CD8-positive, alpha-beta memory T cell (primary cell): ENCODE data around the gene FARS2. TPM values are rescaled to one million over a fixed set of nuclear protein-coding genes. Genes with fewer than 3 reads are reported as not detected.

Source experiments
- CTCF ChIA-PET: fragments of 350-600 bp; sonication (Branson Sonifier 250); formaldehyde crosslinking; loops from one replicate; lab custom pipeline; 2021; ENCODE audit warnings: antibody characterized with exemption; lab: Charles Lee
- POLR2A ChIA-PET: fragments of 350-600 bp; sonication (Branson Sonifier 250); formaldehyde crosslinking; loops from one replicate; lab custom pipeline; 2021; ENCODE audit warnings: antibody characterized with exemption; lab: Charles Lee
- DNase-seq, 5 donors: peaks; one replicate each; pipeline versions ENCODE4 v3.0.0 to v3.0.0-alpha.2; 2020 to 2022; ENCODE audit warnings: mixed read lengths in 1 of 5
- H3K27ac ChIP-seq: one replicate; pipeline ENCODE4 v1.7.0; 2013; ENCODE audit warnings: low read depth, mild to moderate bottlenecking, low read length, moderate library complexity
- H3K27me3 ChIP-seq: 2 replicates; pipeline ENCODE4 v1.7.0; 2013; ENCODE audit warnings: low read length, mild to moderate bottlenecking; ENCODE audit not compliant: insufficient read depth, poor library complexity, severe bottlenecking
- H3K36me3 ChIP-seq: 2 replicates; pipeline ENCODE4 v1.7.0; 2013; ENCODE audit warnings: mild to moderate bottlenecking, low read length, moderate library complexity; ENCODE audit not compliant: insufficient read depth
- H3K4me1 ChIP-seq: 2 replicates; pipeline ENCODE4 v1.7.0; 2013; ENCODE audit warnings: mild to moderate bottlenecking, low read length, moderate library complexity; ENCODE audit not compliant: insufficient read depth
- H3K4me3 ChIP-seq: 2 replicates; pipeline ENCODE4 v1.7.0; 2013; ENCODE audit warnings: mild to moderate bottlenecking, low read length
- H3K9me3 ChIP-seq: 2 replicates; pipeline ENCODE4 v1.7.0; 2013; ENCODE audit warnings: mild to moderate bottlenecking, low read length
- H3K27ac Mint-ChIP-seq, 8 donors: one replicate each; pipeline ENCODE4 v1.8.0; 2020 to 2021; ENCODE audit warnings: mixed read lengths in 8 of 8, mild to moderate bottlenecking in 6 of 8, inconsistent platforms in 3 of 8, moderate library complexity in 3 of 8
- H3K27me3 Mint-ChIP-seq, 2 donors: one replicate each; pipeline ENCODE4 v1.8.0; 2020 to 2021; ENCODE audit warnings: mixed read lengths in 2 of 2, mild to moderate bottlenecking in 1 of 2, moderate library complexity in 1 of 2
- H3K36me3 Mint-ChIP-seq, 3 donors: one replicate each; pipeline ENCODE4 v1.8.0; 2020 to 2021; ENCODE audit warnings: mixed read lengths in 3 of 3, inconsistent platforms in 1 of 3, mild to moderate bottlenecking in 1 of 3
- H3K4me1 Mint-ChIP-seq, 3 donors: one replicate each; pipeline ENCODE4 v1.8.0; 2020 to 2021; ENCODE audit warnings: mixed read lengths in 3 of 3, inconsistent platforms in 1 of 3, mild to moderate bottlenecking in 1 of 3
- H3K4me3 Mint-ChIP-seq, 7 donors: one replicate each; pipeline ENCODE4 v1.8.0; 2020 to 2021; ENCODE audit warnings: mixed read lengths in 7 of 7, mild to moderate bottlenecking in 6 of 7, moderate library complexity in 4 of 7, inconsistent platforms in 2 of 7
- H3K9me3 Mint-ChIP-seq, 5 donors: one replicate each; pipeline ENCODE4 v1.8.0; 2020 to 2022; ENCODE audit warnings: mixed read lengths in 5 of 5, mild to moderate bottlenecking in 3 of 5, moderate library complexity in 2 of 5, inconsistent platforms in 1 of 5
- polyA plus RNA-seq: library from polyadenylated mRNA; unstranded; fragments of 300-500 nt; fragmentation: Illumina TruSeq; gene quantifications from one replicate; pipeline ENCODE4 v1.2.3, GENCODE V29; 2021
- total RNA-seq, 2 experiments: library from RNA; stranded (reverse); gene quantifications; one replicate each; pipeline ENCODE4 v1.2.3, GENCODE V29; 2021

Gene FARS2
- total and polyA plus RNA-seq, 3 experiments from 2014 or later = 24.5 to 26.0 (median 24.9) TPM

- peaks cover 13 to 23% (median 16%) of the 10 kb centered on the region in 3 donors for H3K4me1 Mint-ChIP-seq
- Histone ChIP-seq H3K27me3 (no peaks in the 10 kb centered on the region), H3K27ac (no peak overlapping the region), H3K9me3 (no peaks in the 10 kb centered on the region), H3K4me3 (no peak overlapping the region), H3K36me3 (no peaks in the 10 kb centered on the region), H3K4me1 (no peaks in the 10 kb centered on the region)
- H3K27ac Mint-ChIP-seq = no peak overlapping the region
- H3K9me3 Mint-ChIP-seq = no peaks in the 10 kb centered on the region
- H3K4me3 Mint-ChIP-seq = no peak overlapping the region
- no peaks in the 10 kb centered on the region for H3K27me3 Mint-ChIP-seq
- H3K36me3 Mint-ChIP-seq = peaks cover 0 to 2% (median 0%) of the 10 kb centered on the region in 3 donors
- ChIA-PET CTCF (no interaction called here), POLR2A (no interaction called here)
- no peak for DNase-seq
Measured at GRCh38 chr6:5315881-5316280, 54.6 kb downstream of the FARS2 start.

DNA sequence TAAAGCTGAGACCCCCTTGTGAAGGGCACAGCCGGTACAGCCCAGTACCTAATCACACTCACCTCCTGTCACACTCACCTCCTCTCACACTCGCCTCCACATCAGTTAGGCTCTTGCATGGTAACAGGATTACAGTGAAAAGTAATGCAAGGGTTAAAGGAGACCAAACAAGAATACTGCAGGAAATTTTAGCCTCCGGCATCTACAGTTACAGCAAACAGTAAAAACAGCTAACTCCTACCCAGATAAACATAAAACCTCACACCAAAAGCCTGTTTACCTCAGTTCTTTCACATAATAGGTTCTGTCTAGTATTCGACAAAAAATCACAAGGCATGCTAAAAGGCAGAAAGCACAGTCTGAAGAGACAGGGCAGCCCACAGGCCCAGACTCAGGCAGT is 55.6 kb downstream of the FARS2 start:
- Histone ChIP-seq H3K27me3 (no peaks in the 10 kb centered on the region), H3K4me3 (no peak overlapping the region), H3K27ac (no peak overlapping the region), H3K4me1 (no peaks in the 10 kb centered on the region), H3K36me3 (no peaks in the 10 kb centered on the region), H3K9me3 (no peaks in the 10 kb centered on the region)
- no peaks in the 10 kb centered on the region for H3K27me3 Mint-ChIP-seq
- DNase-seq = no peak
- H3K4me1 Mint-ChIP-seq = peaks cover 17 to 28% (median 21%) of the 10 kb centered on the region in 3 donors
- POLR2A ChIA-PET = no interaction called here
- no peak overlapping the region for H3K27ac Mint-ChIP-seq
- CTCF ChIA-PET = no interaction called here
- H3K9me3 Mint-ChIP-seq = no peaks in the 10 kb centered on the region
- H3K36me3 Mint-ChIP-seq = peaks cover 0 to 2% (median 0%) of the 10 kb centered on the region in 3 donors
- H3K4me3 Mint-ChIP-seq = no peak overlapping the region

GRCh38 chr6:5318617-5319272 is 57.4 kb downstream of the FARS2 start:
- no peaks in the 10 kb centered on the region for H3K9me3 Mint-ChIP-seq
- no peaks in the 10 kb centered on the region for H3K27me3 Mint-ChIP-seq
- ChIA-PET POLR2A (no interaction called here), CTCF (no interaction called here)
- H3K27ac Mint-ChIP-seq = no peak overlapping the region
- Histone ChIP-seq H3K9me3 (no peaks in the 10 kb centered on the region), H3K27ac (no peak overlapping the region), H3K4me3 (no peak overlapping the region), H3K4me1 (no peaks in the 10 kb centered on the region), H3K27me3 (no peaks in the 10 kb centered on the region), H3K36me3 (no peaks in the 10 kb centered on the region)
- no peak for DNase-seq
- peaks cover 0 to 4% (median 1%) of the 10 kb centered on the region in 3 donors for H3K36me3 Mint-ChIP-seq
- no peak overlapping the region for H3K4me3 Mint-ChIP-seq
- H3K4me1 Mint-ChIP-seq = peaks cover 18 to 28% (median 21%) of the 10 kb centered on the region in 3 donors

DNA sequence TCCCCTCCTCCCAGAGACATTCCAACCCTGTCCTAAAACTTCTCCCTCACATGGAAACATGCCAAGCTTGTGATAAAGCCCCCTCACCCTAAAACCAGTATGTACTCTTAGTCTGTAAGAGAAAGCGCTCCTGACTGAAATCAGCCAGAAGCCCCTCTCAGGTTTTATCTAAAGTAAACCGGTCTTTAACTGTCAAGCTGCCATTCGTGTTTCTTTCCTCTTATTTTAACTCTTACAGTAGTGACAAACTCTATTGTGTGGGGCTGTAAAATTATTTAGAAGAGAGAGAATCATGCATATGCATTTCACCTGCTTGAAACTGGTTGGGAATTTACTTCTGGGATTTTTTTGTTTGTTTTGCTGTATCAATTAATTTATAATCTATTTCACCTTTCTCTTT is 62.7 kb downstream of the FARS2 start:
- Histone ChIP-seq H3K27ac (no peak overlapping the region), H3K4me1 (no peaks in the 10 kb centered on the region), H3K36me3 (no peaks in the 10 kb centered on the region), H3K9me3 (no peaks in the 10 kb centered on the region), H3K4me3 (no peak overlapping the region), H3K27me3 (no peaks in the 10 kb centered on the region)
- no peaks in the 10 kb centered on the region for H3K27me3 Mint-ChIP-seq
- peak overlapping the region in 3 of 8 donors; percentile 11 to 28 (median 23) for H3K27ac Mint-ChIP-seq
- no peak overlapping the region for H3K4me3 Mint-ChIP-seq
- H3K9me3 Mint-ChIP-seq = peaks cover 0 to 1% (median 0%) of the 10 kb centered on the region in 5 donors
- peaks cover 0 to 9% (median 7%) of the 10 kb centered on the region in 3 donors for H3K36me3 Mint-ChIP-seq
- peaks cover 14 to 37% (median 18%) of the 10 kb centered on the region in 3 donors for H3K4me1 Mint-ChIP-seq
- ChIA-PET POLR2A (no interaction called here), CTCF (no interaction called here)
- no peak for DNase-seq

- Mint-ChIP-seq H3K36me3 (peaks cover 0 to 9% (median 7%) of the 10 kb centered on the region in 3 donors), H3K4me3 (no peak overlapping the region), H3K27ac (peak overlapping the region in 1 of 8 donors; percentile 26), H3K27me3 (no peaks in the 10 kb centered on the region), H3K4me1 (peaks cover 11 to 27% (median 12%) of the 10 kb centered on the region in 3 donors), H3K9me3 (peaks cover 0 to 1% (median 0%) of the 10 kb centered on the region in 5 donors)
- Histone ChIP-seq H3K4me3 (no peak overlapping the region), H3K4me1 (no peaks in the 10 kb centered on the region), H3K9me3 (no peaks in the 10 kb centered on the region), H3K36me3 (no peaks in the 10 kb centered on the region), H3K27ac (no peak overlapping the region), H3K27me3 (no peaks in the 10 kb centered on the region)
- CTCF ChIA-PET = no interaction called here
- POLR2A ChIA-PET = no interaction called here
- DNase-seq = no peak
Measured at GRCh38 chr6:5325173-5325572, 63.9 kb downstream of the FARS2 start.

DNA sequence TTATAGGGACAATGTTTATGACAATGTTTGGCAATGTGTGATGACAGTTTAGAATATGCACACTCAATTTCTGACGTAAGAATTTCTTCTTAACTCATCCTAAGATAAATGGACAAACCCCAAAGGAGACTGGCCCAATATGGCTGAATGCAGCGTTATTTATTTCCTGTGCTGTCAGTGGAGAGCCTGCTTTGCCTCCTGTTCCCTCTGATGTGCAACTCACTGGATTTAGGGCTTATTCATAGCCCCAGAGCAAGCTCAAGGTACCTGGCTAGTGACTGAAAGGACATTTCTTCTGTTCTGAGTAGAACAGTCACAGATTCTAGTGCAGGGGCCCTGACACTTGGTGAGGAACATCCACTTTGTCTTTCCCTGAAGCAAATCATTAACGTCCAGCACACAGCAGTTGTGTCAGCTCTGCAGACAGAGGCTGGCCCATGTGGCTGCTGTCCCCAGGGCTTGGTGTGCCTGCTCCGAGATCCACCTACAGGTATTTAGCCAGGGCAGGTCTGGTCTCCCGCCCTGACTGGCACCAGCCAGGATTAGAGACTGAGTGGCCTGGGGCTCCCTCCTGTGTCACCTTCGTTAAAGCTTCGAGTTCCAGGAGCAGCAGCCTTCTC is 64.8 kb downstream of the FARS2 start:
- H3K36me3 ChIP-seq = no peaks in the 10 kb centered on the region
- no peaks in the 10 kb centered on the region for H3K27me3 Mint-ChIP-seq
- no peak overlapping the region for H3K27ac Mint-ChIP-seq
- H3K9me3 ChIP-seq = no peaks in the 10 kb centered on the region
- no peak for DNase-seq
- no peak overlapping the region for H3K4me3 ChIP-seq
- H3K9me3 Mint-ChIP-seq = peaks cover 0 to 1% (median 0%) of the 10 kb centered on the region in 5 donors
- ChIA-PET POLR2A (no interaction called here), CTCF (no interaction called here)
- H3K27me3 ChIP-seq = no peaks in the 10 kb centered on the region
- peaks cover 0 to 9% (median 8%) of the 10 kb centered on the region in 3 donors for H3K36me3 Mint-ChIP-seq
- no peak overlapping the region for H3K4me3 Mint-ChIP-seq
- H3K27ac ChIP-seq = no peak overlapping the region
- H3K4me1 Mint-ChIP-seq = peaks cover 4 to 19% (median 10%) of the 10 kb centered on the region in 3 donors
- H3K4me1 ChIP-seq = no peaks in the 10 kb centered on the region

GRCh38 chr6:5328800-5329199 is 67.5 kb downstream of the FARS2 start:
- no peak for DNase-seq
- Histone ChIP-seq H3K4me1 (no peaks in the 10 kb centered on the region), H3K4me3 (no peak overlapping the region), H3K9me3 (no peaks in the 10 kb centered on the region), H3K36me3 (no peaks in the 10 kb centered on the region), H3K27me3 (no peaks in the 10 kb centered on the region), H3K27ac (no peak overlapping the region)
- H3K4me3 Mint-ChIP-seq = no peak overlapping the region
- H3K4me1 Mint-ChIP-seq = peaks cover 8 to 28% (median 9%) of the 10 kb centered on the region in 3 donors
- ChIA-PET POLR2A (no interaction called here), CTCF (no interaction called here)
- H3K27me3 Mint-ChIP-seq = no peaks in the 10 kb centered on the region
- peaks cover 0 to 1% (median 0%) of the 10 kb centered on the region in 5 donors for H3K9me3 Mint-ChIP-seq
- H3K27ac Mint-ChIP-seq = peak overlapping the region in 1 of 8 donors; percentile 10
- H3K36me3 Mint-ChIP-seq = peaks cover 0 to 7% (median 7%) of the 10 kb centered on the region in 3 donors

- no peak overlapping the region for H3K27ac ChIP-seq
- H3K27ac Mint-ChIP-seq = peak overlapping the region in 1 of 8 donors; percentile 16
- H3K4me1 Mint-ChIP-seq = peaks cover 21 to 44% (median 28%) of the 10 kb centered on the region in 3 donors
- POLR2A ChIA-PET = no interaction called here
- no peaks in the 10 kb centered on the region for H3K9me3 Mint-ChIP-seq
- no peaks in the 10 kb centered on the region for H3K36me3 ChIP-seq
- H3K4me1 ChIP-seq = no peaks in the 10 kb centered on the region
- no peak overlapping the region for H3K4me3 ChIP-seq
- no peaks in the 10 kb centered on the region for H3K27me3 ChIP-seq
- peaks cover 0 to 6% (median 2%) of the 10 kb centered on the region in 3 donors for H3K36me3 Mint-ChIP-seq
- H3K27me3 Mint-ChIP-seq = no peaks in the 10 kb centered on the region
- no peak overlapping the region for H3K4me3 Mint-ChIP-seq
- no peaks in the 10 kb centered on the region for H3K9me3 ChIP-seq
- no peak for DNase-seq
- CTCF ChIA-PET = no interaction called here
Measured at GRCh38 chr6:5331845-5332442, 70.6 kb downstream of the FARS2 start.
